GM03348 (cell line): Measurements from ENCODE around the gene SULT4A1.
A peak's percentile ranks its signal among the peaks of the same experiment; 100 is the strongest.

Experiments used
- DNase-seq: peaks from one replicate; pipeline ENCODE4 v3.0.0; 2012; ENCODE audit warnings: low spot score

Gene SULT4A1

GRCh38 chr22:43844560-43845545 is 17.5 kb downstream of the SULT4A1 start:
- DNase-seq, result no peak

- no peak for DNase-seq
Measured at GRCh38 chr22:43843783-43844530, 18.4 kb downstream of the SULT4A1 start.

- DNase-seq, result no peak
Measured at GRCh38 chr22:43841742-43842141, 20.6 kb downstream of the SULT4A1 start.

- no peak for DNase-seq
Measured at GRCh38 chr22:43840851-43841250, 21.5 kb downstream of the SULT4A1 start.

GRCh38 chr22:43840431-43840830 is 21.9 kb downstream of the SULT4A1 start:
- DNase-seq, result no peak

- no peak for DNase-seq
Measured at GRCh38 chr22:43839781-43840180, 22.5 kb downstream of the SULT4A1 start.

- DNase-seq, result no peak
Measured at GRCh38 chr22:43838571-43839307, 23.6 kb downstream of the SULT4A1 start.

GRCh38 chr22:43838161-43838560 is 24.2 kb downstream of the SULT4A1 start:
- DNase-seq, result no peak

GRCh38 chr22:43837666-43838065 is 24.6 kb downstream of the SULT4A1 start:
- DNase-seq, result no peak

- no peak for DNase-seq
Measured at GRCh38 chr22:43835736-43836135, 26.6 kb downstream of the SULT4A1 start.

GRCh38 chr22:43835166-43835565 is 27.1 kb downstream of the SULT4A1 start:
- DNase-seq, result no peak

GRCh38 chr22:43833286-43834240 is 28.8 kb downstream of the SULT4A1 start:
- no peak for DNase-seq

GRCh38 chr22:43832393-43833265 is 29.7 kb downstream of the SULT4A1 start:
- no peak for DNase-seq

- DNase-seq, result no peak
Measured at GRCh38 chr22:43831561-43832392, 30.5 kb downstream of the SULT4A1 start.

- DNase-seq, result no peak
Measured at GRCh38 chr22:43830931-43831560, 31.3 kb downstream of the SULT4A1 start.

GRCh38 chr22:43829904-43830851 is 32.1 kb downstream of the SULT4A1 start:
- peak; percentile 70 for DNase-seq

GRCh38 chr22:43828998-43829782 is 33.1 kb downstream of the SULT4A1 start:
- peak; percentile 82 for DNase-seq
